Stimulated activated CD4-positive, alpha-beta T cell treated with anti-CD3 and anti-CD28 coated beads, Interleukin-2, amount 100 ng/mL, for 24 hours (primary cell): Measurements from ENCODE around the gene TINAGL1.

Source experiments
- DNase-seq, 2 donors: peaks; one replicate each; pipeline ENCODE4 v3.0.0-alpha.2; 2020

The TINAGL1 gene

GRCh38 chr1:31628931-31629556 is 52.7 kb downstream of the TINAGL1 start:
- DNase-seq: no peak

GRCh38 chr1:31632649-31633048 is 56.3 kb downstream of the TINAGL1 start:
- no peak for DNase-seq

GRCh38 chr1:31633117-31633516 is 56.8 kb downstream of the TINAGL1 start:
- DNase-seq: peak; percentile 41 to 50
